Skin epidermis (tissue), 12 donors: Measurements from ENCODE around the gene SLC12A5.
A peak's percentile ranks its signal among the peaks of the same experiment; 100 is the strongest.
"Not testable (repeated sequence)": the region's sequence is repeated elsewhere in the genome, so short reads cannot be mapped to it uniquely, and the experiment has no call there.

Experiments used
- H3K27ac ChIP-seq, 21 experiments: fragments of 200-600 bp; sonication (generic) in 11 of 21; one replicate each; pipeline ENCODE4 v1.5.0; 2020; ENCODE audit warnings: mild to moderate bottlenecking in 3 of 21, inconsistent platforms in 2 of 21, moderate library complexity in 2 of 21
- H3K4me3 ChIP-seq, 7 experiments: fragments of 200-600 bp; sonication (generic) in 2 of 7; one replicate each; pipeline ENCODE4 v1.5.0; 2020; ENCODE audit warnings: inconsistent platforms in 2 of 7, mild to moderate bottlenecking in 2 of 7, moderate library complexity in 1 of 7

The SLC12A5 gene

DNA sequence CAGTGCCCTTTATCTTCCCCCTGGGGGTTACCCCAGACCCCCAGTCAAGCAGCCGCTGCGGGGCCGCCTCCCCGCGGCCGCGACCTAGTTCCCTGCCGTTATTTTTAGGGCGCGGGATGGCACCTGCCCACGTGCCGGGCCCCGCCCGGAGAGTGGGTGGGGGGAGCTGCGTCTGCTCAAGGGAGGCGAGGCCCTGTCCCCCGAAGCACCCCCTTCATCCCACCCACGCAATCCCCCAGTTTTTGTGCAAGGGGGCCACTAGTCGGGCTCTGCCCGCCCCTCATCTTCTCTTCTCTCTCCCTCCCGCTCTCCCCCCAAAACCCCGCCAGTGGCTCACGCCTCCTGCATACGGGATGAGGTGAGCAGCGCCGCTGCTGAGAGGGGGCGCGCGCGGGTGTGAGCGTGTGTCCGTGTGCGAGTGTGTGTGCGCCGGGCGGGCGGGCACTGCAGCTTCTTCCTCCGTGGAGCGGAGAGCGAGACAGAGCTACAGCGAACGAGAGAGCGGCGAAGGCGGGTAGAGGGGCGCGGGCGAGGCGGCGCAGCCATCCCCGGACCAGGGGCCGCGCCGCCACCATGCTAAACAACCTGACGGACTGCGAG, at the start of gene SLC12A5:
Gene SLC12A5 (plus strand): TSS at position 444 of the 600 bp plus-strand sequence. CDS start 130 bp downstream, at position 574.
- H3K4me3 ChIP-seq, result no peak within 1 kb of the TSS
- H3K27ac ChIP-seq, result no peak within 1 kb of the TSS

DNA sequence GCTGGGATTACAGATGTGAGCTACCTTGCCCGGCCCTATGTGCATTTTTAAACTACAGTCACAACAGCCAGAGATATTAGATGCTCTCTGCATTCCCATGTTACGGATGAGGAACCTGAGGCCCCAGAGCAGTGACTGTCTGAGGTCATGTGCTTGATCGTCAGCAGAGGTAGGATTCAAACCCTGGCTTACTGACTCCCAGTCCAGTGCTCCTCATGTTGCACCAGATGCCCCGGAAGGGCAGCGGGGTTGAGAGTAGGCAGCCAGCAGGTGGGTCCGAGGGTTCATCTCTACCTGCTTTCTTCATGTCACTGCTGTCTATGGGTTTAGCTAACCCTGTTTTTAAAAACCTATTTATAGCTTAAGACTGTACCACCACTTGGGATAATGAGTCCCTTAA, 47.8 kb upstream of the SLC12A5 start:
- Histone ChIP-seq H3K27ac (no peak overlapping the region), H3K4me3 (no peak overlapping the region)

DNA sequence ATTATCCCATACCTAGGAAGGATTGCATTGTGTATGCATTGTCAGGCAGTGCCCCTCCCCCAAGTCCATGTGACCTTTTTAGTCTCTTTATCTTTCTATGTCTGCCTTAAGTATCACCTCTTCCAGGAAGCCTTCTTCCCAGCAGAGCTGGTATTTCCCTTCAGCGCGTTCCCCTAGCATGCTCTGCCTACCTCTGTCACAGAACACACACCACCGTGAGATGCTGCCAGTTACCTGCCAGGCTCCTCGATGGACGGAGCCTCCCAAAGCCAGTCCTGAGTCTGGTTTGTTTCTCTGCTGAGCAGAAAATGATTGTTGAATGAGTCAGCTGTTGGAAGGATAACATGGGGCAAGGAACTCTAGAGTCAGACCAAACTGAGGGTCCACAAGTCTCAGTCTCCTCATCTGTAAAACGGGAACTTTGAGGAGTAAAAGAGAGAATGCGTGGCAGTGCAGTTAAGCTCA, 45.7 kb upstream of the SLC12A5 start:
- H3K4me3 ChIP-seq, result no peak overlapping the region
- H3K27ac ChIP-seq, result no peak overlapping the region

DNA sequence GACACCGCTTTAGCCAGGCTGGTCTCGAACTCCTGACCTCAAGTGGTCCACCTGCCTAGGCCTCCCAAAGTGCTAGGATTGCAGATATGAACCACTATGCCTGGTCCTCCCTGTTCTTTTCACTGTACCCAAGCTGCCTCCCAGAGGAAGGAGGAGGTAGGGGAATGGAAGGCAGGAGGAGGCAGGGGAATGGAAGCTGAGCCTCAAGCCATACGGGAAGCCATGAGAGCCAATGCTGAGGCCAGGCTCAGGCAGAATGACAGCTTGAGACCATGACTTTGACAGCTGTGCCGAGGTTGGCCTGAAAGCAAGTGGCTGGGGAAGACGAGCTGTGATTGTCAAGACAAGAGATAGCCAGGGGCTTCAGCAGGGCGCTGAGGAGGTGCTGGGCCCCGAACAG, 43.4 kb upstream of the SLC12A5 start:
- no peak overlapping the region for H3K27ac ChIP-seq
- no peak overlapping the region for H3K4me3 ChIP-seq

DNA sequence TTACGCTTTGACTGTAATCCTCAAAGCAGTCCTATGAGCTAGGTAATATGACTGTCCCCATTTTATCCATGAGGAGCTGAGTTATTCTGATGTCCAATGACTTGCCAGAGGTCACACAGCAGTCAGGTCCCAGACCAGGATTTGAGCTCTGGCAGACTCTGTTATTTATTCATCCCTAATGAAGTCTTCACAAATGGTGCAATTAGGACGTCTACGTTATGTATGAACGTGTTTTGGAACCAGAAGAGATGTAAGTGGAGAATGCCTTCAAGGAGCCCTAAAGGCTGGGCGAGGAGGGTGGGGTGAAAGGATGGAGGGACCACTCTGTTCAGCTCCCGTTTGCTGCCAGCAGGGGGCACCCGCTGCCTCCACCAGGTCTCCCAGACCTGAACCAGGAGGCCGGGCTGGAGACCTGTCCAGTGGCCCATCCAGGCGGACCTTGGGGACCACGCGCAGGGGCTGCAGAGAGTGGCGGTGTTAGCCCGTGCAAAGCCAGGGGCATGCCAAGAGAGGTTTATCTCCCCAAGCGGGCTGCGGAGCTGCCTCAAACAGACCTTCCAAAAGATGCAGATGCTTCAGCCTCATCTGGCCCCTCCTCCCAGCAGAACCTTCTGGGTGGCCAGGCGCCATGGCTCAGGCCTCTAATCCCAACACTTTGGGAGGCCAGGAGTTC, 41.8 kb upstream of the SLC12A5 start:
- Histone ChIP-seq H3K27ac (no peak overlapping the region), H3K4me3 (no peak overlapping the region)

DNA sequence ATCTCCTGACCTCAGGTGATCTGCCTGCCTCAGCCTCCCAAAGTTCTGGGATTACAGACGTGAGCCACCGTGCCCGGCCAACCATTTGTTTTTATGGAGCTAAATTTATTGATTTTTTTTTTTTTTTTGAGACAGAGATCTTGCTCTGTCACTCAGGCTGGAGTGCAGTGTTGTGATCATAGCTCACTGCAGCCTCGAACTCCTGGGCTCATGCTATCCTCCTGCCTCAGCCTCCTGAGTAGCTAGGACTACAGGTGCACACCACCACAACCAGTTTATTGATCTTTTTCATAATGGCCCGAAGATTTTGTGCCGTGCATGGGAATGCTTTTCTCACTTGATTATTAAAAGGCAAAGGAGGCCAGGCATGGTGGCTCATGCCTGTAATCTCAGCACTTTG, 40.2 kb upstream of the SLC12A5 start:
- not testable (repeated sequence) for H3K4me3 ChIP-seq, H3K27ac ChIP-seq

DNA sequence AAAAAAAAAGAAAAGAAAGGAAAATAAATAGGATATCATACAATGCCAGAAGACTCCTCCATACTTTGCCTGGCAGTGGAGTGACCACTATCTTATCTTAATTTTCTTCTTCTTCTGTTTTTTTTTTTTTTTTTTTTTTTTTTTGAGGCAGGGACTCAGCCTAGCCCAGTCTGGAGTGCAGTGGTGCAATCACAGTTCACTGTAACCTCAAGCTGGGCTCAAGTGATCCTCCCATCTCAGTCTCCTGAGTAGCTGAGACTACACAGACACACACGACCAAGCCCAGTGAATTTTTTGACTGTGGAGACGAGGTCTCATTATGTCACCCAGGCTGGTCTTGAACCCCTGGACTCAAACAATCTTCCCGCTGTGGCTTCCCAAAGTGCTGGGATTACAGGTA, 37.4 kb upstream of the SLC12A5 start:
- H3K4me3 ChIP-seq, result no peak overlapping the region
- no peak overlapping the region for H3K27ac ChIP-seq

DNA sequence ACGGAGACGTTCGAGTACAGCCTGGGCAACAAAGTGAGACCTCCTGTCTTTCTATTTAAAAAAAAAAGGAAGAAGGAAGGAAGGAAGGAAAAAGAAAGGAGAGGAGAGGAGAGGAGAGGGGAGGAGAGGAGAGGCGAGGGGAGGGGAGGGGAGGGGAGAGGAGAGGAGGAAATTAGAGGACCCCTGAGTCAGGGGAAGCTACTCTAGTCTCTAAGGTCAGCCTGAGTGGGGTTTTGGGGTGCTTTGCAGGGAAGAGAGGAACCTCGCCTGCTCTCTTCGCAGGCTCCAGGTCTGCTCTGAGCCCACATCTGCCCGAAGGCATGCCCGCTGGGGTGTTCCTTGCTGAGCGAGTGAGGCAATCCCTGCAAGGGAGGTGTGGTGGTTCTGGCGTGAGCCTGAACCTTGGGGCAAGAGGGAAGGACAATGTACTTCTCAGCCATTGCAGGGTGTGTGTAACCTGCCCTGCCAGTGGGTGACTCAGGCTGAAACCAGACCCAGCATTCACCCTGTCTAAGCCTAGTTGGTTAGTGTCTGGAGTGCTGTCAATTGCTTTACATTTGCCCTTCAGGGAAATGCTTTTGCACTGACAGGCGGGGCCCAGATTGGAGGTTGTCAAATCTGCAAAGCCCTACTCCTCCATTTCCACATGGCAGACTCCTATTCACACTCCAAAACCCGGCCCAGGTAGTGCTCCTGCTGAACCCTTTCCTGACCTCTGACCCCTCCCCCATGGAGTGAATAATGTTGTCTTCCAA, 35.6 kb upstream of the SLC12A5 start:
- peak overlapping the region in 3 of 21 experiments; percentile 13 to 52 (median 19) for H3K27ac ChIP-seq
- no peak overlapping the region for H3K4me3 ChIP-seq

DNA sequence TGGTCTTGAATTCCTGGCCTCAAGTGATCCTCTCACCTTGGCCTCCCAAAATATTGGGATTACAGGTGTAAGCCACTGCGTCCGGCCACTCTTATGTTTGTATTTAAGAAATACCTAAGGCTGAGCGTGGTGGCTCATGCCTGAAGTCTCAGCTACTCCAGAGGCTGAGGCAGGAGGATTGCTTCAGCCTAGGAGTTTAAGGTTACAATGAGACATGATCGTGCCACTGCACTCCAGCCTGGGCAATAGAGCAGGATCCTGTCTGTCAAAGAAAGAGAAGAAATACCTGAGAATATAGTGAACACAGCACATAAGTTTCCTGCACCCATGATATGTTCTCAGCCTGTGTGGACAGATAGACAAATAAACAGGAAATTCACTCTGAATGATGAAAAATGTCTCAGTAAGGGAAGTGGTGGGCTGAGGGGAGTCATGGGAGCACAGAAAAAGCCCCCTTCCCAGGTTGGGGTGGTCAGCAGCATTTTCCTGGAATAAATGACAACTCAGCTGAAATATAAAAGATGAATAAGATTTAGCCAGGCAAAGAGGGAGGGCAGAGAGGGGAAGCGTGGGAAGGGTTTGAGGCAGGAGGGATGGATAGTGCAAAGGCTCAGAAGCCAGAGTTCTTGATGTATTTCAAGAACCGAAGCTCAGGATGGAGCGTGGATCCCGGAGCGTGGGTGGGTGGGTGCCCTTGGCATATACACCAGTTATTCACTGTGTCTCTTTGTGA, 34.1 kb upstream of the SLC12A5 start:
- Histone ChIP-seq H3K4me3 (no peak overlapping the region), H3K27ac (peak overlapping the region in 1 of 21 experiments; percentile 34)

DNA sequence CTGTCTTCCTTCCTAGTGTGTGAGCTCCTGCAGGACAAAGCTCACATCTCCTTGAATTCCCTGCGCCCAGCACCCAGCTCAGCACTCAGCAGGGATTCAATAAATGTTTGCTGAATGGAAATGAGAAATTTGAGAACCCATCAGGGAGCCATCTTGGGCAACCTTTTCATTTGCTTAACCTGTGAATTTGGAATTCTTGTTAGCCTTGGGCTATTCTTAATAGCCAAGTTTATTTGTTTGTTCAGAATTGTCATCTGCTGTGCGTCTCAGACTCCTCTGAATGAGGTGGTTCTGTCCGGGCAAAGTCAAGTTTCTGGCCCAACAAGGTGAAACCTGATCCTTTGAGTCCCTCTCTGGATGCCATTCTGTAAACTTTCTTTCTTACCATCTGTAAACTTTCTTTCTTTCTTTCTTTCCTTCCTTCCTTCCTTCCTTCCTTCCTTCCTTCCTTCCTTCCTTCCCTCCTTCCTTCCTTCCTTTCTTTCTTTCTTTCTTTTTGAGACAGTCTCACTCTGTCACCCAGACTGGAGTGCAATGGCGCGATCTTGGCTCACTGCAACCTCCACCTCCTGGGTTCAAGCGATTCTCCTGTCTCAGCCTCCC, 33.4 kb upstream of the SLC12A5 start:
- not testable (repeated sequence) for H3K4me3 ChIP-seq

DNA sequence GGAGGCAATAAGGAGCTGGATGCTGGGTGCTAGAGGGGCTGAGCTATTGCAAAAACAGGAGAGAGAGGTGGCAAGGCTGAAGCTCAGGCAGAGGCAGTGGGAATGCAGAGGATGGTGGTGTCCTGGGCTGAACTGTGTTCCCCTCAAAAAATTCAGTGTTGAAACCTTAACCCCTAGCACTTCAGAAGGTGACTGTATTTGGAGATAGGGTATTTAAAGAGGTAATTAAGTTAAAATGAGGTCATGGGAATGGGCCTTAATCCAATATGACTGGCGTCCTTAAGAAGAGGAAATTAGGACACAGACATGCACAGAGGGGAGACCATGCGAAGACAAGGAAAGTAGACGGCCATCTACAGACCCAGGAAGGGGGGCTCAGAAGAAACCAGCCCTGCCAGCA, 31.8 kb upstream of the SLC12A5 start:
- H3K4me3 ChIP-seq, result no peak overlapping the region

More for the DNA sequence above, 33.4 kb upstream of the SLC12A5 start:
- peak overlapping the region in 1 of 21 experiments; percentile 34 for H3K27ac ChIP-seq

DNA sequence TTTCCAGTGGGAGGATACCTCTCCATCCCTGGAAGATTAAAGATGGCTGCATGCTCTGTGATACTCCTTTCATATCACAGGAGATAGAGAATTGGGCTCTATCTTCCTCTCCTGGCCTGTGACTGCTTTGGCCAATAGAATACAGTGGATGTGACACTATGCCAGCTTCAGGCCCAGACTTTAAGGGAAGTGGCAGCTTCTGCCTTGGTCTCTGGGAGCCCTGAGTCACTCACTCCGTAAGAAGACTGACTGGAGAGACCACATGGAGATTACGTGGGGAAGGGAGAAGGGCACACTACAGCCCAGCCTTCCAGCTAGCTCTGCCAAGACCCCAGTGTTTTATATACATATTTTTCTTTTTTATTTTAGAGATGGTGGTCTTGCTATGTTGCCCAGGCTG, 30.7 kb upstream of the SLC12A5 start:
- H3K4me3 ChIP-seq, result no peak overlapping the region
- peak overlapping the region in 9 of 21 experiments; percentile 6 to 75 (median 50) for H3K27ac ChIP-seq

More for the DNA sequence above, 31.8 kb upstream of the SLC12A5 start:
- H3K27ac ChIP-seq, result peak overlapping the region in 1 of 21 experiments; percentile 18

DNA sequence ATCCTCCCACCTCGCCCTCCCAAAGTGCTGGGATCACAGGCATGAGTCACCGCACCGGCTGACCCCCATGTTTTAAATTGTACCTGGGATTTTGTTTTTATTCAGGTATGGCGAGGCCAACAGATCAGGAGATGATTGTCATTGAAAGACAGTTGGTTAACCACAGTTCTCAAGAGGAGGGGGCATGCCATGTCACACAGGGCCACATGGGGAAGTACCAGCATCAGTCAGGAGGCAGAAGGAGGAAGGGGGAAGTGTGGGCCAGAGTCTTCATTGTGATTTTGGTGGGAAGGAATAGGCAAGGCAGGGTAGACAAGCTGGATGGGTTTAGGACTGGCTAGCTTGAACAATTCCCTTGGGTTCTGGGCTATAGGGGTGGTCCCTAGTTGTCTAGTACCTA, 30.3 kb upstream of the SLC12A5 start:
- no peak overlapping the region for H3K4me3 ChIP-seq
- peak overlapping the region in 9 of 21 experiments; percentile 6 to 75 (median 50) for H3K27ac ChIP-seq

DNA sequence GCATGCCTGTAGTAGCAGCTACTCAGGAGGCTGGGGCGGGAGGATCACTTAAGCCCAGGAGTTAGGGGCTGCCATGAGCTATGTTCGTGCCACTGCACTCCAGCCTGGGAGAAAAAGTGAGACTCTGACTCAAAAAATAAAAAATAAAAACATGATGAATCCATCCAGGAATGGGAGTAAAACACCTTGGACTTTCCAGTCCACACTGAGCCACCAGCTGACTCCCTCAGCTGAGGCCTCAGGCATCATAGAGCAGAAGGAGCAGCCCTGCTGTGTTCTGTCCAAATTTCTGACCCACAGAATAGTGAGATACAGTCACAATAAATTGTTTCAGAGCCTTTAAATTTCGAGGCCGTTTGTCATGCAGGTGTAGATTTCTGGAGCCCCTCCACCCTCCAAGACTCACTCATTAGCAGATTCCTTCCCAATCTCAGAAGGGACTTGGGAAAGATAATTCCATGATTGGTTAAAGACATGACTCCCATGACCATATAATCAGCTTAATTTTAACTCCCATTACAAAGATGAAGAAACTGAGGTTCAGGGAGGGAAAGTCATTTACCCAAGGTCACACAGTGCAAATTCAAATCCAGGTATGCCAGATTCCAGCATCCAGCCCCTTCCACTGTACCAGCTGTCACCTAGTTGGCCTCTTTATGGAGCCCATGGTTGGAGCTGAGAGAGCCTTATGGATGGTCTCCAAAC, 29.3 kb upstream of the SLC12A5 start:
- Histone ChIP-seq H3K27ac (peak overlapping the region in 4 of 21 experiments; percentile 18 to 74 (median 32)), H3K4me3 (no peak overlapping the region)

DNA sequence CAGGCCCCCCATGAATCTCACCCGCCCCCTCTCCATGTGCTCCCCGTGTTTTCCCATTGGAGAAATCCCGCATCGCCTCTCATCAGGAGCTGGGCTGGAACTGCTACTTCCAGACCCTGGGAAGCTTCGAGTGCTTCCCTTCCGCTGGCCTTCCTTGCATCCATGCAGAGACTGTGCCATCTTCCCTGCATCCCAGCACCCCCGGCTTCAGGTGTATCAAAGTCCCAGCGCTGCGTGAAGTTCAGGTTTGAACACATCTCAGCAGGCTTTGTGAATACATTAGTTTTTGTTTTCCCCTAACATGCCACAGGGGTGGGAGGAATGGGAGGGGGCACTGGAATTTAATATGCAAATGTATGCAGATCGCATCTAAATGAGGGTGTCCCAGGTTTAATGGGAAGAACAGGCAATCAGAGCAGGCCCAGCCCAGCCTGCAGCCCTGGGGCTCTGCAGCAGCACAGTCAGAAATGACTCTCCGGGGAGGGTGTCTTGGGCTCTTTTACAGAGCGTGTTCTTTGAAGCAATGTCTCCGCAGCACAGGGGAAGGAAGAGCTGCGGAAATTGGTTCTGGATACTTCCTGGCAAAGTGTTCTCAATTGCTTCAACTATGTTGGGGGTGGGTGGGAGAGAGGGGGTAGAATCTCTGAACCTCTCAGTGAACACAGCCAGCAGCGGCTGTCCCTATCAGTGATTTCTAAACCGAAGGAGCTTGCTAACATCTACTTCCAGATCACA, 28.6 kb upstream of the SLC12A5 start:
- H3K27ac ChIP-seq, result peak overlapping the region in 10 of 21 experiments; percentile 18 to 74 (median 38)
- H3K4me3 ChIP-seq, result no peak overlapping the region

DNA sequence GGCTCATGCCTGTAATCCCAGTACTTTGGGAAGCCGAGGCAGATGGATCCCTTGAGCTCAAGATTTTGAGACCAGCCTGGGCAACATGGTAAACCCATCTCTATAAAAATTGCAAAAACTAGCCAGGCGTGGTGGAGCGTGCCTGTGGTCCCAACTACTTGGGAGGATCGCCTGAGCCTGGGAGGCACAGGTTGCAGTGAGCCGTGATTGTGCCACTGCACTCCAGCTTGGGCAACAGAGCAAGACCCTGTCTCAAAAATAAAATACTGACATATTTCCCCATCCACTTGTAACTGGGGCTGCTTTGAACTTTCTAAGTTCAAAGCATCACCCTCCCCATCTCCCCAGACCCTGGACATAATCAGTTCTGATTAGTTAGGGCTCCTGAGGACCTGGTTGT, 27.5 kb upstream of the SLC12A5 start:
- H3K27ac ChIP-seq, result peak overlapping the region in 5 of 21 experiments; percentile 31 to 74 (median 39)

DNA sequence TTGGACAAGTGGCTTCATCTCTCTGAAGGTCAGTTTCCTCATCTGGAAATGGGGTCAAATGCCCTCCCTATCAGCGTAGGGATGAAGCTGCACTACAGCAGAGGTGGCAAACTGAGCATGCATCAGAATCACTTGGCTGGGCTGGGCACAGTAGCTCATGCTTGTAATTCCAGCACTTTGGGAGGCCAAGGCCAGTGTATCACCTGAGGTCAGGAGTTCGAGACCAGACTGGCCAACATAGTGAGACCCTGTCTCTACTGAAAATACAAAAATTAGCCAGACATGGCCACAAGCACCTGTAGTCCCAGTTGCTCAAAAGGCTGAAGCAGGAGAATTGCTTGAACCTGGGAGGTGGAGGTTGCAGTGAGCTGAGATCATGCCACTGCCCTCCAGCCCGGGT, 27.0 kb upstream of the SLC12A5 start:
- Histone ChIP-seq H3K4me3 (no peak overlapping the region), H3K27ac (no peak overlapping the region)

More for the DNA sequence above, 27.5 kb upstream of the SLC12A5 start:
- H3K4me3 ChIP-seq, result no peak overlapping the region

DNA sequence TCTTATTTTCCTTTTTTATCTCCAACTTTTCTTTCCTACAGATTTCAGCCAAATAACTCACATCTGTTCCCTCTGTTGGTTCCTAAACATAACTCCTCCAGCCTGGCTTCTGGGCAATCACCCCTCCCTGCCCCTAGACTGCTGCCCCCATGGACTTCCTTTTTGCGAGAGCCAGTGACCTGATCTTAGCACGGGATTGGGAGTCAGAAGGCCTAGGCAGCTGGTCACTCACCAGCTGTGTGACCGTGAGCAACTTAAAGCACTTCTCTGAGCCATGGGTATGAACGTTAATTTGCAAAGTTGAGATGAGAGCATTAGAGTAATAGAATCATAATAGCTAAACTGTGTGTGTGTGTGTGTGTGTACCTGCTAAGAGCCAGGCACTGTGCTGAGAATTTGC, 24.8 kb upstream of the SLC12A5 start:
- H3K27ac ChIP-seq, result peak overlapping the region in 10 of 21 experiments; percentile 24 to 80 (median 59)
- H3K4me3 ChIP-seq, result no peak overlapping the region
